ENCODE results near the gene MATCAP1.

Gene MATCAP1

DNA sequence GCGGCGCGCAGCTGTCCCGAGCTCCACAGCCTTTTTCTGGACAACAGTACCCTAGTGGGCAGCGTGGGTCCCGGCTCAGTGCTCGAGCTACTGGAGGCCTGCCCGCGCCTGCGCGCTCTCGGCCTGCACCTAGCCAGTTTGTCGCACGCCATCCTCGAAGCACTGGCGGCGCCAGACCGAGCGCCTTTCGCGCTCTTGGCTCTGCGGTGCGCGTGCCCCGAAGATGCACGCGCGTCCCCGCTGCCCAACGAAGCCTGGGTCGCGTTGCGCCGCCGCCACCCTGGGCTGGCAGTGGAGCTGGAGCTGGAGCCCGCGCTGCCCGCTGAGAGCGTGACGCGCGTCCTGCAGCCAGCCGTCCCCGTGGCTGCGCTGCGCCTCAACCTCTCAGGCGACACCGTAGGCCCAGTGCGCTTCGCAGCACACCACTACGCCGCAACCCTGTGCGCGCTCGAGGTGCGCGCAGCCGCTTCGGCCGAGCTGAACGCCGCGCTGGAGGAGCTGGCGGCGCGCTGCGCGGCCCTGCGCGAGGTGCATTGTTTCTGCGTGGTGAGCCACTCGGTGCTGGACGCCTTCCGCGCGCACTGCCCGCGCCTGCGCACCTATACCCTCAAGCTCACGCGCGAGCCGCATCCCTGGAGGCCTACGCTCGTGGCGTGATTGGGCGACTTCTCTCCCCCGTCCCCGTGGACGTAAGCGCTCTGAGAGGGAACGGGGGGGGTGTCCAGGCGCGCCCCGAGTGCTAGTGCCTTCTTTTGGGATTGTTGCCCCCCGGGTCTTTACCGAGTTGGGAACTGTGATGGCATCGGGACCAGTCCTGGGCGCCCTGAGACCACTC lies 20.4 kb downstream of the MATCAP1 start:
- no peak overlapping the region for H3K27ac ChIP-seq
- peaks cover 38 to 78% (median 53%) of the 10 kb centered on the region in 10 experiments for H3K4me1 ChIP-seq
- H3K4me2 ChIP-seq = peak overlapping the region; percentile 70 to 97 (median 87)
- H4K20me1 ChIP-seq = peaks cover 21 to 66% (median 52%) of the 10 kb centered on the region in 11 experiments; a peak in 20 of 22 replicates
- H3K9me3 ChIP-seq (replicated peaks in 1 of 11) = no peaks in the 10 kb centered on the region
- H3K9ac ChIP-seq = peak overlapping the region in 10 of 11 experiments; percentile 9 to 51 (median 23); a peak in 10 of 22 replicates
- TF ChIP-seq Cebpa-rat (IDR thresholded peaks at IDR 0.05) = no peak
- H3K27me3 ChIP-seq = peaks cover 53 to 75% (median 74%) of the 10 kb centered on the region in 11 experiments
- no peaks in the 10 kb centered on the region for H3K36me3 ChIP-seq
- peak overlapping the region; percentile 45 to 66 (median 53) for H3K4me3 ChIP-seq

DNA sequence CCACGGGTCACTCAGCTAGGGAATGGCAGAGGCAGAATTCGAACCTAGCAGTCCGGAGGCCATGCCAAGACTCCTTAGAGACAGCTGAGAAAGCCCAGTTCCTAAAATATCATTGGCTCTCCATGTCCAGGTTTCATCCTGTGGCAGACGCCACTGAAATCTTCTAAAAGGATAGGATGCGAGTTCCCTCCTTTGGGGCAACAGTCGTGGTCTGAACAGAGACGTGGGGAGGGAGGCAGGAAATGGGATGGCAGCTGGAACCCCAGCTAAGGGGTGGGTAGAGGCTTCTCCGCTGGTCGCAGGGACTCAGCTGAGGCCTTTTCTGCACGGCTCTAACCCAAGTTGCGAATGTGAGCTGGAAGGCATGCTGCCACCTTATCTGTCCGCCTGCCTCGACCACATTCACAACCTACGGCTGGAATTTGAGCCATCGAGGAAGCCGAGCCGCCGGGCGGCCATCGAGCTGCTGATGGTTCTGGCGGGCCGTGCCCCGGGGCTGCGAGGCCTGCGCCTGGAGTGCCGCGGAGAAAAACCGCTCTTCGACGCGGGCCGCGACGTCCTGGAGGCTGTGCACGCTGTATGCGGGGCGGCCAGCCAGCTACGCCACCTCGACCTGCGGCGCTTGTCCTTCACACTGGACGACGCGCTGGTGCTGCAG lies 21.1 kb downstream of the MATCAP1 start:
- peak overlapping the region; percentile 70 to 97 (median 87) for H3K4me2 ChIP-seq
- no peak for TF ChIP-seq Cebpa-rat (IDR thresholded peaks at IDR 0.05)
- no peaks in the 10 kb centered on the region for H3K9me3 ChIP-seq (replicated peaks in 1 of 11)
- no peak overlapping the region for H3K27ac ChIP-seq
- H3K36me3 ChIP-seq = no peaks in the 10 kb centered on the region
- peak overlapping the region in 3 of 11 experiments; percentile 20 to 47 (median 35); a peak in 1 of 22 replicates for H3K9ac ChIP-seq
- H3K27me3 ChIP-seq = peaks cover 53 to 67% (median 67%) of the 10 kb centered on the region in 11 experiments
- H4K20me1 ChIP-seq = peaks cover 28 to 72% (median 60%) of the 10 kb centered on the region in 11 experiments; a peak in 21 of 22 replicates
- peak overlapping the region; percentile 45 to 66 (median 53) for H3K4me3 ChIP-seq
- peaks cover 45 to 79% (median 58%) of the 10 kb centered on the region in 10 experiments for H3K4me1 ChIP-seq

DNA sequence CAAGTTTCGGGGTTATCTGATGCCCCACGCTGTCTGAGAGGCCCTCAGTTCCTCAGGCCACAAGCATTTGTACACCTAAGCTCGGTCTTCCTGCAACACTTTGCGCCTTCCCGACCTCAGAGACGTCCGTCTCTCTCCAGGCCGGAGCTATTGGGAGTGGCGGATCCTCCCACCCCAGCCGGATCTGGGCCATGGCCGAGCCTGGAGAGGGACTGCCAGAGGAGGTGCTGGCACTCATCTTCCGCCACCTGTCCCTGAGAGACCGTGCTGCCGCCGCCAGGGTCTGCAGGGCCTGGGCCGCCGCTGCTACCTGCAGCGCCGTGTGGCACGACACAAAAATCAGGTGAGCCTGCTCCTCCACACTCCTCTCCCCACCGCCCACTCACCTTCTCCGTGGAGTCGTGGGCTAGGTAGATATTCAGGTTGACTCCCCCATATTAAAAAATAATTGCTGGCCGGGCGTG lies 22.1 kb downstream of the MATCAP1 start:
- no peak for TF ChIP-seq Cebpa-rat (IDR thresholded peaks at IDR 0.05)
- H3K9ac ChIP-seq = no peak overlapping the region; a peak in 2 of 22 replicates
- H3K4me3 ChIP-seq = peak overlapping the region in 6 of 10 experiments; percentile 77 to 97 (median 94); a peak in 10 of 20 replicates
- H3K27ac ChIP-seq = no peak overlapping the region
- peaks cover 46 to 73% (median 58%) of the 10 kb centered on the region in 10 experiments for H3K4me1 ChIP-seq
- H4K20me1 ChIP-seq = peaks cover 38 to 74% (median 70%) of the 10 kb centered on the region in 11 experiments
- no peaks in the 10 kb centered on the region for H3K9me3 ChIP-seq (replicated peaks in 1 of 11)
- H3K4me2 ChIP-seq = peak overlapping the region; percentile 87 to 100 (median 97)
- peaks cover 53 to 60% (median 57%) of the 10 kb centered on the region in 11 experiments for H3K27me3 ChIP-seq
- H3K36me3 ChIP-seq = no peaks in the 10 kb centered on the region

DNA sequence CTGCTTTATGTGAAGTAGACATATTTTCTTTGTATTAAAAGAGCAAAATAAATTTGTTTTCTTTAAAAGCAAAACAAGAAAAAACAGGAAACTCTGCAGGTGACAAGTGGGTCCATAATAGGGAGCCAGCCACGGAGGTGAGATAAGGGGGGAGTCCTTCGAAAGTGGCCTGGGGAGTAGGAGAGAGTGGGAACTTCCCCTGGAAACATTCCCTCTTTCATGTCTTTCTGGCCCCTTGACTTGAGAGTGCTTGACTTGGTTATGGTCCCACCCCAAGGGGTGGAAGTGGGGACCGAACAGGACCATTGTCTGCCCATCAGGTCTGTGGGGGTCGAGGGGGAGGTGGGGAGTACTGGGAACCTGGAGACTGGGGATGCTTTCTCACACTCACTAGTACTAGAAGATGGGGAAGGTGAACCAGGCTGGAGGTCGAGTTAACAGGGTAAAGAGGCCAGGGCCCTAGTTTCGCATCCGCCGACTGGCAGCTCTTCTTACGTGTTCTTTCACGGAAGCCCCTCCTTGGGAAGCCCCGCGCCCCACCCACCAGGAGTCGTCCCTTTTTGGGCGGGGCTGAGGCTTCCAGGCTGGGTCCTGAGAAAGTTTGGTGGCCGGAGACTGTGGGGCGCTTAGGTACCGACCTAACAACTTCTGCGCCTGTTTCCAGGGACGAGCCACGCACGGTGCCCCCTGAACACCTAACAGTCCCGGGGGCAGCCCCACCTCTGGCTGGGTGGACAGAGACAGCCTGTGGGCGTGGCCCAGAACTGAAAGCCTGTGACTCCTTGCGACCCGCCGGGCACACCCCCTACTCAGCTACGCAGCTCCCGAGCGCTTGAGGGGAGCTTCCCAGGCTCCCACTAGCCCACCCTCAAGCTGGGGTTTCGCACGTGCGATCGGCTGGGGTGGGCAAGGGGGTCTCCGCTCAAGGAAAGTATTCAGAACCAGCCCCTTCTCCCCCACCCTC lies 24.8 kb downstream of the MATCAP1 start:
- Histone ChIP-seq H3K4me3 (peak overlapping the region; percentile 77 to 97 (median 92)), H3K36me3 (peaks cover 0 to 7% (median 0%) of the 10 kb centered on the region in 11 experiments; a peak in 2 of 22 replicates), H3K4me1 (peaks cover 51 to 75% (median 59%) of the 10 kb centered on the region in 10 experiments), H3K4me2 (peak overlapping the region; percentile 80 to 100 (median 97)), H3K9ac (peak overlapping the region; percentile 71 to 89 (median 81)), H3K9me3 (replicated peaks in 1 of 11) (no peaks in the 10 kb centered on the region), H3K27ac (peak overlapping the region; percentile 55 to 76 (median 68); a peak in 21 of 22 replicates), H3K27me3 (peaks cover 28 to 50% (median 39%) of the 10 kb centered on the region in 11 experiments), H4K20me1 (peaks cover 61 to 84% (median 81%) of the 10 kb centered on the region in 11 experiments)
- no peak for TF ChIP-seq Cebpa-rat (IDR thresholded peaks at IDR 0.05)

DNA sequence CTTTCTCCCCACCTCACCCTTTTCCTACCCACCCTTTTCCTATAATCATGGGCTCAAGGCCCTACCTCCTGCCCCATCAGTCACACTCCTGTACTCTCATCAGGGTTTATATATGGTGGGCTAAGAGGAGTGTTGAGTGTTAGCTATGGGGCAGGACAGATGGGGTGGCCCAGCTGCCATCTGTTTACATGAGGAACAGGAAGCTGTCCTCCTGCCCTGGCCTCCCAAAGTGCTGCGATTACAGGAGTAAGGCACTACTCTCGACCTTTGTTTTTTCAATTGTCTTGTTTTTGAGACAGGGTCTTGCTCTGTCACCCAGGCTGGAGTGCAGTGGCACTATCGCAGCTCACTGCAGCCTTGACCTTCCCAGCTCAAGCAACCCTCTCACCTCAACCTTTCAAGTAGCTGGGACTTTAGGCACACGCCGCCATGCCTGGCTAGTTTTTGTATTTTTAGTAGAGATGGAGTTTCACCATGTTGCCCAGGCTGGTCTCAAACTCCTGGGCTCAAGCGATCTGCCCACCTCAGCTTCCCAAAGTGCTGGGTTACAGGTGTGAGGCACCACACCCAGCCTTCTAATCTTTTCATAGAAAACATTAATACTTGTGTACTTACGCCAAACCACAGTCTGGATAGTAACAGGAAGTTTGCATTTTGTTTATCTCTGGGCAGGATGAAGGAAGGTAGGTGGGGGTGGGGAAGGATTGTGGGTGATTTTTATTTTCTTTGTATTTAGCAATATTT lies 25.7 kb downstream of the MATCAP1 start:
- Histone ChIP-seq H3K27ac (peak overlapping the region in 1 of 11 experiments; percentile 72; a peak in 1 of 22 replicates), H3K9me3 (replicated peaks in 1 of 11) (no peaks in the 10 kb centered on the region), H3K4me3 (peak overlapping the region in 6 of 10 experiments; percentile 77 to 97 (median 94); a peak in 6 of 20 replicates), H4K20me1 (peaks cover 57 to 84% (median 74%) of the 10 kb centered on the region in 11 experiments), H3K9ac (peak overlapping the region in 2 of 11 experiments; percentile 80 to 84; a peak in 2 of 22 replicates), H3K36me3 (peaks cover 0 to 10% (median 0%) of the 10 kb centered on the region in 11 experiments; a peak in 2 of 22 replicates), H3K27me3 (peaks cover 20 to 44% (median 32%) of the 10 kb centered on the region in 11 experiments), H3K4me1 (peaks cover 43 to 67% (median 51%) of the 10 kb centered on the region in 10 experiments), H3K4me2 (peak overlapping the region; percentile 80 to 100 (median 97))
- no peak for TF ChIP-seq Cebpa-rat (IDR thresholded peaks at IDR 0.05)

DNA sequence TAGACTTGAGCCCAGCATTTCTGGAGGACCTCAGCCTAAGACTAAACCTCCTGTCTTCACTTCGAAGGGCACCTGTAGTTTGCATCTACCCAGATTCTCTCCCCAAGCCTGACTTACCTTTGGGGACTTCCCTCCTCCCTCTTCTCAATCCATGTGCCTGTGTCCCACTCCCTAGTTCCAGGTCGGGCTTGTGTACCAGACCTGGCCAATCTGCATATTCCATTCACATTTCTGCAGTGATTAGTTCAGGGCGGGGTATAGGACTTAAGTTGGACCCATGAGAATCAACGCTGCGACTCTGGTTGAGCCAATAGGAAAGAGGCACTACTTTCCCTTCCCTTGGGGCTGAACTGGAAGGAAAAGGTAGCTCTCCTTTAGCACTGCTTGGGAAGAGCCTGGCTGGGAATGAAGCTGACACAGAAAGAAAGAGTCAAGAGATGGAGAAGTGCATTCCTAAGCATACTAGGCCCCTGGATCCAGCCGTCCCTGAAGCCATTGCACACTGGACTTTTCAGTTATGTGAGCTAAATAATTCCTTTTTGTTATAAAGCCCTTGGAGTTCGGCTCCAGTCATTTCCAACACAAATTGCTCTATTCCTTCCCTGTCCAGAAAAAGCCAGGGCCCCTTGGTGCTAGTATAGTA lies 26.5 kb downstream of the MATCAP1 start:
- H3K4me1 ChIP-seq = peaks cover 36 to 59% (median 43%) of the 10 kb centered on the region in 10 experiments
- no peak overlapping the region for H3K4me3 ChIP-seq
- TF ChIP-seq Cebpa-rat (IDR thresholded peaks at IDR 0.05) = no peak
- peaks cover 11 to 44% (median 31%) of the 10 kb centered on the region in 11 experiments for H3K27me3 ChIP-seq
- no peak overlapping the region for H3K27ac ChIP-seq
- no peaks in the 10 kb centered on the region for H3K9me3 ChIP-seq (replicated peaks in 1 of 11)
- peaks cover 0 to 10% (median 0%) of the 10 kb centered on the region in 11 experiments; a peak in 2 of 22 replicates for H3K36me3 ChIP-seq
- H3K9ac ChIP-seq = no peak overlapping the region
- H3K4me2 ChIP-seq = peak overlapping the region in 7 of 11 experiments; percentile 2 to 100 (median 96); a peak in 5 of 22 replicates
- H4K20me1 ChIP-seq = peaks cover 53 to 84% (median 73%) of the 10 kb centered on the region in 11 experiments

Measured in BLaER1 treated with 17β-estradiol and CSF1 and Interleukin-3, amounts not matched to agents 10 nM and 100 nM (cell line).